Esophagus muscularis mucosa (tissue), 4 donors: ENCODE results near the gene ZCCHC17. TPM values are rescaled to one million over a fixed set of nuclear protein-coding genes. Genes with fewer than 3 reads are reported as not detected.

Source experiments
- DNase-seq: peaks from one replicate; pipeline ENCODE4 v3.0.0-alpha.2; 2017; ENCODE audit errors: extremely low spot score
- H3K27ac ChIP-seq, 4 donors: fragments of 200-600 bp; sonication (generic); replicated peaks in 1 of 4; 1 replicate in 3 of 4; 2 replicates in 1 of 4; pipeline ENCODE4 v1.5.1; 2016 to 2019; ENCODE audit warnings: mild to moderate bottlenecking in 1 of 4
- H3K27me3 ChIP-seq, 4 donors: fragments of 200-600 bp; sonication (generic); one replicate each; pipeline versions ENCODE4 v1.5.1 to v1.6.0; 2016 to 2019
- H3K36me3 ChIP-seq, 4 donors: fragments of 200-600 bp; sonication (generic); one replicate each; pipeline ENCODE4 v1.5.1; 2016 to 2019
- H3K4me1 ChIP-seq, 4 donors: fragments of 200-600 bp; sonication (generic); one replicate each; pipeline ENCODE4 v1.5.1; 2016 to 2019
- H3K4me3 ChIP-seq, 4 donors: fragments of 200-600 bp; sonication (generic); 1 replicate in 2 of 4; 2 replicates in 2 of 4; pipeline ENCODE4 v1.5.1; 2016 to 2019; ENCODE audit warnings: mild to moderate bottlenecking in 4 of 4, moderate library complexity in 1 of 4
- H3K9me3 ChIP-seq, 4 donors: fragments of 200-600 bp; sonication (generic); 1 replicate in 3 of 4; 2 replicates in 1 of 4; pipeline ENCODE4 v1.5.1; 2016 to 2019
- CTCF ChIP-seq, 3 experiments: fragments of 200-600 bp in 2 of 3; fragments of 450-650 bp in 1 of 3; sonication (generic) in 2 of 3; IDR thresholded peaks; one replicate each; pipeline ENCODE4 v1.5.1; 2017 to 2019; ENCODE audit warnings: antibody characterized with exemption in 3 of 3, mild to moderate bottlenecking in 2 of 3, moderate library complexity in 1 of 3
- EP300 ChIP-seq: sonication (generic); formaldehyde crosslinking; IDR thresholded peaks from one replicate; pipeline ENCODE4 v1.6.1; 2017; ENCODE audit warnings: antibody characterized with exemption
- POLR2A ChIP-seq: fragments of 450-650 bp; IDR thresholded peaks from one replicate; pipeline ENCODE4 v1.6.1; 2017; ENCODE audit warnings: antibody characterized with exemption, moderate library complexity, mild to moderate bottlenecking, low read depth
- POLR2AphosphoS5 ChIP-seq, 2 donors: sonication (generic); formaldehyde crosslinking; IDR thresholded peaks; one replicate each; pipeline ENCODE4 v1.6.1; 2017; ENCODE audit warnings: antibody characterized with exemption in 2 of 2
- WGBS: methylation state at CpG from one replicate; pipeline ENCODE4 v1.1.5; 2018; 5-methylcytosine and 5-hydroxymethylcytosine counted together
- intact Hi-C: fragments of 100-400 bp; cut with DNase I; formaldehyde crosslinking; loops from one replicate; pipeline ENCODE4 v1.15.1; 2023
- total RNA-seq, 4 donors: library from RNA; depleted of rRNA; stranded (reverse); fragments of >200 nt; gene quantifications; one replicate each; pipeline versions ENCODE4 v1.1.0 to v1.2.1, GENCODE V29; 2016

ZCCHC17 gene
- total RNA-seq, 4 donors from 2014 or later: 20.9 to 29.6 (median 26.1) TPM

GRCh38 chr1:31345635-31346034 is 48.8 kb downstream of the ZCCHC17 start:
- WGBS: 88% methylated on average over 2 of the region's 2 CpGs
- intact Hi-C loops: no loop called here
- Histone ChIP-seq H3K27ac (no peak overlapping the region), H3K27me3 (no peaks in the 10 kb centered on the region), H3K9me3 (no peaks in the 10 kb centered on the region), H3K4me3 (no peak overlapping the region), H3K4me1 (no peaks in the 10 kb centered on the region), H3K36me3 (peaks cover 18 to 77% (median 56%) of the 10 kb centered on the region in 4 donors)
- no peak for TF ChIP-seq POLR2AphosphoS5 (IDR thresholded peaks at IDR 0.05)
- no peak for TF ChIP-seq EP300
- no peak for TF ChIP-seq POLR2A
- DNase-seq: no peak

DNA sequence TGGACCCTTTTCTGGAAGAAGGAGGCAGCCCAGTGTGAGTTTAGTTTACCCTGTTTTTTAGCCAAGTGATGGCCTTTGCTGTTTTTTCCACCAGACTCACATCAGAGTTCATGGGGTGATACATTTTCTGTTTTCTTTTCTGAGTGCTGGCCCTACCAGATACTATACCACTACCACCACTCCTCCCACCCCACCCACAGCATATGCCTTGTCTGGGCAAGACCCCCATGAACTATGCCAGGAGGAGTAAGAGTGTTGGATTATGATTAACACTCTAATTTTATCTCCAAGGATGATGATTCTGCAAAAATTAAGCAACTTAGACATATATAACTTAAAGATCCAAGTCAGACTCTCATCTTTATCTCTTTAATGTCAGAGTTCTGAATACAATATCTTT is 50.0 kb downstream of the ZCCHC17 start:
- TF ChIP-seq POLR2A (no peak), POLR2AphosphoS5 (IDR thresholded peaks at IDR 0.05) (no peak), CTCF (IDR thresholded peaks at IDR 0.05) (no peak), EP300 (no peak)
- peaks cover 18 to 84% (median 64%) of the 10 kb centered on the region in 4 donors for H3K36me3 ChIP-seq
- DNase-seq: no peak
- H3K27ac ChIP-seq: no peak overlapping the region
- no peak overlapping the region for H3K4me3 ChIP-seq
- no peaks in the 10 kb centered on the region for H3K9me3 ChIP-seq
- no peaks in the 10 kb centered on the region for H3K27me3 ChIP-seq
- intact Hi-C loops: no loop called here
- H3K4me1 ChIP-seq: no peaks in the 10 kb centered on the region

DNA sequence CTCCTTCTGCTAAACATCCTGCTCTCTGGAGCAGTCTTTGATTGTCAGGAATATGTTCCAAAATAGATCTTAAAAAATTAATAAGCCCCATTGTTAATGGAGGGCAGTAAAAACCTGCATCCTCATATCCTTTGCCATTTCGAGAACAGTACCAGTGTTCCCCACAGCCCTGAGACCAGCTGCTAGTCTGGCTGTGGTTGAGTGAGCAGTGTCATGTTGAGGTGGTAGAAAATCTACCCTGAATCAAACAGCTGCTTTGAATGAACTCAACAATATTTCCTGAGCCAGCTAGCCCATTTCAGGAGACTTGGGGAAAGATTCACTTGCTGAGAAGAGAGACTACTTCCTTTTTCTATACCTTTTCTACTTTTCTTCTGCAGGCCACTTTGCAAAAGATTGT is 51.6 kb downstream of the ZCCHC17 start:
- no peaks in the 10 kb centered on the region for H3K27me3 ChIP-seq
- no peak overlapping the region for H3K27ac ChIP-seq
- 100% methylated on average over 1 of the region's 1 CpG for WGBS
- H3K9me3 ChIP-seq: no peaks in the 10 kb centered on the region
- H3K36me3 ChIP-seq: peaks cover 18 to 86% (median 74%) of the 10 kb centered on the region in 4 donors
- intact Hi-C loops: no loop called here
- no peaks in the 10 kb centered on the region for H3K4me1 ChIP-seq
- TF ChIP-seq POLR2AphosphoS5 (IDR thresholded peaks at IDR 0.05) (no peak), CTCF (IDR thresholded peaks at IDR 0.05) (no peak), EP300 (no peak), POLR2A (no peak)
- no peak overlapping the region for H3K4me3 ChIP-seq
- DNase-seq: no peak

DNA sequence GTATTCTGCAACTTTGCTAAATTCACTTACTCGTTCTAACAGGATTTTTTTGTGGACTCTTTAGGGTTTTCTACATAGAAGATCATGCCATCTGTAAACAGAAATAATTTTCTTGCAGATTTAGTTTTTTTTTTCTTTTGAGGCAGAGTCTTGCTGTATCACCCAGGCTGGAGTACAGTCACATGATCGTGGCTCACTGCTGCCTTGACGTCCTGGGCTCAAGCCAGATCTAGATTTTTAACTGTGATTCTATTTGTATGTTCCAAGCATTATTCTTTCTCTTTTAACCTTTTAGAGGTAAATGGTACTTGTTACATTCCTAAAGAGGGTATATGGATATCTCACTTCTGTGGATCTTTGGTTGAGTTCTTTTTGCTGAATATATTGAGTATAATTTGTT is 57.5 kb downstream of the ZCCHC17 start:
- no peak for DNase-seq
- peaks cover 3 to 71% (median 46%) of the 10 kb centered on the region in 4 donors for H3K36me3 ChIP-seq
- intact Hi-C loops: no loop called here
- WGBS: 56% methylated on average over 3 of the region's 3 CpGs
- H3K27me3 ChIP-seq: no peaks in the 10 kb centered on the region
- no peaks in the 10 kb centered on the region for H3K4me1 ChIP-seq
- TF ChIP-seq EP300 (no peak), POLR2A (no peak), CTCF (IDR thresholded peaks at IDR 0.05) (no peak), POLR2AphosphoS5 (IDR thresholded peaks at IDR 0.05) (no peak)
- no peak overlapping the region for H3K27ac ChIP-seq
- no peaks in the 10 kb centered on the region for H3K9me3 ChIP-seq
- no peak overlapping the region for H3K4me3 ChIP-seq

GRCh38 chr1:31356427-31356826 is 59.6 kb downstream of the ZCCHC17 start:
- TF ChIP-seq EP300 (no peak), CTCF (IDR thresholded peaks at IDR 0.05) (no peak), POLR2AphosphoS5 (IDR thresholded peaks at IDR 0.05) (no peak), POLR2A (no peak)
- H3K27me3 ChIP-seq: no peaks in the 10 kb centered on the region
- H3K4me1 ChIP-seq: no peaks in the 10 kb centered on the region
- whole genome bisulfite sequencing: 94% methylated on average over 2 of the region's 2 CpGs
- peaks cover 0 to 68% (median 46%) of the 10 kb centered on the region in 4 donors for H3K36me3 ChIP-seq
- no peak overlapping the region for H3K27ac ChIP-seq
- no peak for DNase-seq
- no peaks in the 10 kb centered on the region for H3K9me3 ChIP-seq
- intact Hi-C loops: no loop called here
- no peak overlapping the region for H3K4me3 ChIP-seq
